A549 (cell line): ENCODE data around the gene DHRS4.

Experiments used
- CTCF ChIP-seq: fragments of >200 bp; sonication (Bioruptor Twin); formaldehyde crosslinking; IDR thresholded peaks from 3 replicates; pipeline ENCODE4 v1.5.1; 2016
- KDM1A ChIP-seq: fragments of 200-600 bp; sonication (generic); IDR thresholded peaks from 2 replicates; pipeline ENCODE4 v1.6.1; 2016; ENCODE audit warnings: low read depth, mild to moderate bottlenecking
- MAX ChIP-seq: IDR thresholded peaks from 2 replicates; pipeline ENCODE4 v1.6.1; 2012
- MAZ ChIP-seq: fragments of 150-350 bp; IDR thresholded peaks from 2 replicates; pipeline ENCODE4 v1.6.1; 2014; ENCODE audit warnings: antibody characterized with exemption, low read depth, low read length, borderline replicate concordance
- PHF8 ChIP-seq: fragments of 200-600 bp; sonication (generic); IDR thresholded peaks from 2 replicates; pipeline ENCODE4 v1.6.1; 2016; ENCODE audit warnings: low read depth, mild to moderate bottlenecking, antibody characterized with exemption, moderate library complexity, borderline replicate concordance
- TP53 ChIP-seq: fragments of 250-450 bp; sonication (Bioruptor Pico); IDR thresholded peaks from 2 replicates; pipeline ENCODE4 v1.5.0; 2021; ENCODE audit warnings: mild to moderate bottlenecking, moderate library complexity

GRCh38 chr14:23932639-23933038, 20.9 kb upstream of the DHRS4 start:
- TF ChIP-seq KDM1A, result no peak
- TF ChIP-seq CTCF, result no peak
- no peak for TF ChIP-seq MAZ
- no peak for TF ChIP-seq MAX
- no peak for TF ChIP-seq TP53 (CRISPR knock-in tag)
- TF ChIP-seq PHF8, result no peak
